Daoy (cell line): ENCODE measurements around the gene ZFP36L2. TPM values are rescaled to one million over a fixed set of nuclear protein-coding genes. Genes with fewer than 3 reads are reported as not detected.

Experiments used
- DNase-seq: peaks from one replicate; pipeline ENCODE4 v3.0.0-alpha.2; 2015; ENCODE audit warnings: low read depth
- total RNA-seq: library from RNA; depleted of rRNA; stranded (reverse); fragments of >200 nt; shearing (Covaris generic); gene quantifications from 2 replicates; pipeline ENCODE4 v1.2.3, GENCODE V29; 2014; rRNA removed

The ZFP36L2 gene, protein sequence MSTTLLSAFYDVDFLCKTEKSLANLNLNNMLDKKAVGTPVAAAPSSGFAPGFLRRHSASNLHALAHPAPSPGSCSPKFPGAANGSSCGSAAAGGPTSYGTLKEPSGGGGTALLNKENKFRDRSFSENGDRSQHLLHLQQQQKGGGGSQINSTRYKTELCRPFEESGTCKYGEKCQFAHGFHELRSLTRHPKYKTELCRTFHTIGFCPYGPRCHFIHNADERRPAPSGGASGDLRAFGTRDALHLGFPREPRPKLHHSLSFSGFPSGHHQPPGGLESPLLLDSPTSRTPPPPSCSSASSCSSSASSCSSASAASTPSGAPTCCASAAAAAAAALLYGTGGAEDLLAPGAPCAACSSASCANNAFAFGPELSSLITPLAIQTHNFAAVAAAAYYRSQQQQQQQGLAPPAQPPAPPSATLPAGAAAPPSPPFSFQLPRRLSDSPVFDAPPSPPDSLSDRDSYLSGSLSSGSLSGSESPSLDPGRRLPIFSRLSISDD
- 2.3 and 4.1 TPM in 2 replicates for total RNA-seq

GRCh38 chr2:43226558-43226954, at the start of gene ZFP36L2:
Gene ZFP36L2, minus strand, starts transcription at chr2:43226606. Its CDS starts 291 bp downstream, at chr2:43226315.
- peak; percentile 97 for DNase-seq

DNA sequence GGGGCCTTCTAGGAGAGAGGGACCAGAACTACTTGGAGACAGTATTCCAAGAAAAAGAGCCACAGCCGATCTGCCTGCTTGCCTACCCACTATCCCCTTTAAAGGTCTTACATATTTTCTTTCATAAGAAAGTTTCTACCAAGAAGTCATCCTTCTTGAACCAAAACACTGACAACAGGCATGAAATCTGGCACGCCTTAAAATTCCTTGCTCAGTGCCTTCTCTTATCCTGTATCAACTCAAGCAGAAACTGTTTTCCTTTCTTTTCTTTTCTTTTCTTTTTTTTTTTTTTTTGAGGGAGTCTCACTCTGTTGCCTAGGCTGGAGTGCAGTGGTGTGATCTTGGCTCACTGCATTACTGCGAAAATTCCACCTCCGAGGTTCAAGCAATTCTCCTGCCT, 48.3 kb upstream of the ZFP36L2 start:
- no peak for DNase-seq

- DNase-seq: no peak
Measured at GRCh38 chr2:43274055-43274454, 47.6 kb upstream of the ZFP36L2 start.

DNA sequence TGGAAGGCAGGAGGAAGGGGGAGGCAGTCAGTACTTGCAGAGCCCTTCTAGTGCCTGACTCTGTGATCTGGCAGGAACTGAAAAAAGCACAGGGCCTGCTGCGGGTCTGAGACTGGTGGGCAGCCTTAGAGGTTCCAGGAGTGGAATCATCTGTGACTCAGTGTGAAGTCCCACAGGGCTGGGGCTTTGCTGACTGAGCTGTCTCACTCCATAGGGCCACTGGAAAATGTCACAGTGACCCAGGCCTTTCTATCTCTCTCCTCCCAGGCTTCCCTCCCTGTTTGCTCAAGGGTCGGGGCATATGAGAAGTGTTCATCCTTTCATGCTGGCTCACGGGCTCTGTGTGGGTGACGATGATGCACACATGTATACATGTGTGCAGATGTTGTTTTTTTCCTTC, 47.1 kb upstream of the ZFP36L2 start:
- DNase-seq: peak; percentile 32

- no peak for DNase-seq
Measured at GRCh38 chr2:43270930-43271615, 44.7 kb upstream of the ZFP36L2 start.

- no peak for DNase-seq
Measured at GRCh38 chr2:43270461-43270860, 44.1 kb upstream of the ZFP36L2 start.

GRCh38 chr2:43269706-43270105, 43.3 kb upstream of the ZFP36L2 start:
- peak; percentile 71 for DNase-seq

GRCh38 chr2:43269074-43269572, 42.7 kb upstream of the ZFP36L2 start:
- peak; percentile 79 for DNase-seq

DNA sequence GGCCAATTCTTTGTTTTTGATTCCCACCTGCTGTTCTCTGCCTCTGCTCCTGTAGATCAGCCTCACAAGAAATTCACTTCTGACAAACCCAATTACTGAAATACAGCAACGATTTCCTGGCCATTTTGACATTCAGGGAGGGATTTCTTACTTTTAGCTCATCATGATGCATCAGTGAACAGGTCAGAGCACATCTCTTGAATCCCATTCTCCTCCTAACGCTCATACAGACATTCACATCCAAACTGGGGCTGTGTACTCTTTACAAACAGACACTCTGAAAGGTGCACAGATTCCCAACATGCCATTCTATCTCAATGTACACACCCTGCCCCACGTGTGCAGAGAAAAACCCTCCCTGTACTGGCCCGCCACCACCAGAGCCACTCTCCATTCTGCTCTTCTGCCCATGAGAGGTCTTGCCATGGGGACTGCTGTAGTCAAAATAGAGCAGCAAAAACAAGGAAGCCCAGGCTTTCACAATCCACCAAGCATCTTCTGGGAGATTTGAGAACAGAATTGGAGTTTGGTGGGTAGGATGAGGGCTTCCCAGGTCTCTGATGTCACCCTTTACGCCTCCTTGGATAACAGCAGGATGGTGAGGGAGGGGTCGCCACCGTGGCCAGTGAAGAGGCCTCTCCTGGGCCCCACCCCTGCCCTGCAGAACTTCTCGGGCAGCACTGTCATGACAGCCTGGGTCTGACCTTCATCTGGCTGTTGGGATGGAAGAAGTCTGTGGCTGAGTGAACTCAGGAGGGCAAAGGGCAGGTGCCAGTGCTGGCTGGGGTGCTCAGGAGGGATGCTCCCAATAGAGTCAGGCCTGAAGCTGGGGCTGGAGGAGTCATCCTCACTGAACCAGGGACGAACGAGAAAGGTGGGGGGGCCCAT, 41.9 kb upstream of the ZFP36L2 start:
- DNase-seq: no peak

GRCh38 chr2:43267381-43267780, 41.0 kb upstream of the ZFP36L2 start:
- DNase-seq: no peak

- no peak for DNase-seq
Measured at GRCh38 chr2:43266711-43267111, 40.3 kb upstream of the ZFP36L2 start.

- DNase-seq: no peak
Measured at GRCh38 chr2:43265421-43265820, 39.0 kb upstream of the ZFP36L2 start.

DNA sequence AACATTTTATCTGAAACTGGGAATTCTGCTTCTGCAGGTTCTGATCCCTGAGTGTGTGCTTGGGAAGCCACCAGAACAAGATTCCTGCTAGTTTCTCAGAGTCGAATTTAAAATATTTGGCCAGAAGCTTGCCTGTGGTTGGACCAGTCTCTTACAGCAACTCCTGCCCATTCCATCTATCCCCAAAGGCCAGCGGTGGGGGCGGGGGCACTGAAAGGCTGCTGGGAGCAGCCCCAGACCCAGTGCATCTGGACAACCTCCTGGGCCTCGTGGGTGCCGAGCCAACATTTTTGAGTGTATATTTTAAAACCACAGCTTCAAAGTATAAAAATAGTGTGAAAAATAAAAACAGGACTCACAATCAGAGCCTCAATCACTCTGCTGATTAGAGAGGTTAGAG, 38.6 kb upstream of the ZFP36L2 start:
- no peak for DNase-seq

DNA sequence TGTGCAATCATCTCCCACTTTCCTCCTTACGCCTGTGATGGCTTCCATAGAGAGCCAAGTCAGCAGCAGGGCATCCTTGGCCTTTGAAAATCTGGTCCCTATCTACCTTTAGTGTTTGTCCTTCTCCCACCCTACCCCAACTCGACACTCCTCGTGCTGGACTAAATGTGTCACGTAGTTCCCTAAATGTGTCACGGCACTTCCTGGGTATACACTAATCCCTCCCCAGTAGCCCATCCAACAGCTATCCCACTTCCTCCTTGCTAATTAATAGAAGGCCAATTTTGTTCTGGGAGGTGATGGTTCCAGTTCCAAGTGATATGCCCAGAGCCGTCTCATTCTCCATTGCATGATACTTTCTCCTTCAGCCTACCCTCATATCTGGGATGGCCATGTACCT, 36.5 kb upstream of the ZFP36L2 start:
- no peak for DNase-seq

GRCh38 chr2:43262239-43262638, 35.8 kb upstream of the ZFP36L2 start:
- DNase-seq: no peak

GRCh38 chr2:43259512-43259911, 33.1 kb upstream of the ZFP36L2 start:
- DNase-seq: no peak

DNA sequence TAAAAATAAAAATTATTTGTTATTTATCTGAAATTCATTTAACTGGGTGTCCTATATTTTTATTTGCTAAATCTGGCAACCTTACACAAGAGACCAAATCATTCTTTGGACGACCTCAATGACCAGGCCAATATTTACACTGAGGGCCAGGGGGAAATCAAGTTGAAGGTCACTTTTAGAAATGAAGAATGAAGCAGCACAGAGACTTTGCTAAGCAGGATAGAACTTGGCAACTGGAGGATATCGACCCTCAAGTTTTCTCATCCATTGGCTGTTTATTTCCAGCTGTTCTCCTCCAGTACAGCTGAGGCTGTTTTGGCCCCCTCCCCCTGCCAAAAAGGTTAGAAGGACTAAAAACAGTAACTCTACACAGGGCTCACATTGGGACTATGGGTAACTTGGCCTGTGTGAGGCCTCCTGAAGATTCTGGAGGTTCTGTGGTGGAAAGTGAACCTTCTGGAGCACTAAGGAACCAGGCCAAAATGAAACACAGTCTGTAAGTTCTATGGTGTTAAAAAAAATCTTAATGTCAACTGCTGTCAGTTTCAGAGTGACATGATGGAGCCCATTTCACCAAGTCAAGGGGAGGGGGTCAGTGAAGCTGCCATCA, 32.2 kb upstream of the ZFP36L2 start:
- DNase-seq: no peak

DNA sequence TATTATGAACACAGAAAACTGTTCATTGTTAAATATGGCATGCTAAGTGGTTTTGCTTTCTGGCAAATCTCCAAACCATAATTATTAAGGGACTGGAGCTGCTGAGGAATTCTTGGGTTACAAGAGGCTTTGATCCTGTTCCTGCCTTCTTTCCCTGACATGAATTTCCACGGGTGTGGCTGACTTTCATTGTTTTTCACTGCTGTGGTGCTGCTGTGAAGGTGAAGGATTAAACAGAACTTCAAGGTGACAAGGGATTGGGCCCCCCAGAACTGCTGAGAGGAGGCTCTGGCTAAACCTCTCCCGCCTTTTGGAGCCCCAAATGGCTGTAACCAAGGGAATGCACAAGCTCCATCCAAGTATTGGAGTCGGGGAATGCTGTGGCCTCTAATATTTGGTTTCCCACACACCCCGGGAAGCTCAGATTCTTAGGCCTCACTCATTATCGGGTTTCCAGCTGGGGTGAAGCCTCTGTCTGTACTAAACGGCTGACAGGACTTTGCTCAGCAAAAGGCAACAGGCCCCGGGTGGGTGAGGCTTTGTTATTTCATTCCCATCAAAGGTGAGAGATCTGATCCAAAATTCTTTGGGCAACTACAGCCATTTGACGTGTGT, 29.0 kb upstream of the ZFP36L2 start:
- DNase-seq: no peak

DNA sequence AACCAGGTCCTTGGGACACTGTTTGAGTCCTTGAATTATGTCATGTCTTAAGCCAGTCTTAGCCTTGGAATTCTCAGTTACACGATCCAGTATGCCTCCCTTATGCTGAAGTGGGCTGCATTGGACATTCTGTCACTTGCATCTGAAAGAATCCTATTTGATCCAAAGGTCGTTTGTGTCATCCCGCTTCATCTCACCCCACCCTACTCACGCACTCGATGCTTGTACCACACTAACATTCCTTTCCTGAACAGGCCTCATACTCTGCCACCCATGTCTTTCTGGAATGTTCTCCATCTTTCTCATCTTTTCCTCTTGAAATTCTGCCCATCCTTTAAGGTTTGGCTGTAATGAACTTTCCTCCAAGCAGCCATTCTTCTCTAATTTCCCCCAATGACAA, 27.9 kb upstream of the ZFP36L2 start:
- no peak for DNase-seq

- peak; percentile 30 for DNase-seq
Measured at GRCh38 chr2:43251171-43251731, 24.8 kb upstream of the ZFP36L2 start.

DNA sequence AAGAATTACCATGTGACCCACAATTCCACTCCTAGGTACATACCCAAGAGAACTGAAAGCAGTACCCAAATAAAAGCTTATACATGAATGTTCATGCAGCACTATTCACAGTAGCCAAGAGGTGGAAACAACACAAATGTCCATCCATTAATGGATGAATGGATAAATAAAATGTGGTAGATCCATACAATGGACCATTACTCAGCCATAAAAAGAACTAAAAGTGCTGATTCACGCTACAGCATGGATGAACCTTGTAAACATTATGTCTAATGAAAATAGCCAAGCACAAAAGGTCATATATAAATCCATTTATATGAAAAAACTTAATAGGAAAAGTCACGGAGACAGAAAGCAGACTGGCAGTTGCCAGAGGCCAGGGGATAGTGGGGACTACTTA, 23.6 kb upstream of the ZFP36L2 start:
- DNase-seq: no peak
